ENCODE measurements around the gene SUPT7L.
"Not testable (repeated sequence)": the region's sequence is repeated elsewhere in the genome, so short reads cannot be mapped to it uniquely, and the experiment has no call there.

Gene SUPT7L

GRCh38 chr2:27640722-27641245 lies 22.6 kb downstream of the SUPT7L start:
- no peak overlapping the region for H3K4me3 ChIP-seq (replicated peaks in 1 of 2; ENCODE audit: low read depth in 2 of 2, low read length in 2 of 2)
- DNase-seq (ENCODE audit: low read depth in 2 of 2): no peak
- TF ChIP-seq, protein P1, sequence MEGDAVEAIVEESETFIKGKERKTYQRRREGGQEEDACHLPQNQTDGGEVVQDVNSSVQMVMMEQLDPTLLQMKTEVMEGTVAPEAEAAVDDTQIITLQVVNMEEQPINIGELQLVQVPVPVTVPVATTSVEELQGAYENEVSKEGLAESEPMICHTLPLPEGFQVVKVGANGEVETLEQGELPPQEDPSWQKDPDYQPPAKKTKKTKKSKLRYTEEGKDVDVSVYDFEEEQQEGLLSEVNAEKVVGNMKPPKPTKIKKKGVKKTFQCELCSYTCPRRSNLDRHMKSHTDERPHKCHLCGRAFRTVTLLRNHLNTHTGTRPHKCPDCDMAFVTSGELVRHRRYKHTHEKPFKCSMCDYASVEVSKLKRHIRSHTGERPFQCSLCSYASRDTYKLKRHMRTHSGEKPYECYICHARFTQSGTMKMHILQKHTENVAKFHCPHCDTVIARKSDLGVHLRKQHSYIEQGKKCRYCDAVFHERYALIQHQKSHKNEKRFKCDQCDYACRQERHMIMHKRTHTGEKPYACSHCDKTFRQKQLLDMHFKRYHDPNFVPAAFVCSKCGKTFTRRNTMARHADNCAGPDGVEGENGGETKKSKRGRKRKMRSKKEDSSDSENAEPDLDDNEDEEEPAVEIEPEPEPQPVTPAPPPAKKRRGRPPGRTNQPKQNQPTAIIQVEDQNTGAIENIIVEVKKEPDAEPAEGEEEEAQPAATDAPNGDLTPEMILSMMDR (IDR thresholded peaks at IDR 0.05; ENCODE audit: low read depth, low read length): no peak

DNA sequence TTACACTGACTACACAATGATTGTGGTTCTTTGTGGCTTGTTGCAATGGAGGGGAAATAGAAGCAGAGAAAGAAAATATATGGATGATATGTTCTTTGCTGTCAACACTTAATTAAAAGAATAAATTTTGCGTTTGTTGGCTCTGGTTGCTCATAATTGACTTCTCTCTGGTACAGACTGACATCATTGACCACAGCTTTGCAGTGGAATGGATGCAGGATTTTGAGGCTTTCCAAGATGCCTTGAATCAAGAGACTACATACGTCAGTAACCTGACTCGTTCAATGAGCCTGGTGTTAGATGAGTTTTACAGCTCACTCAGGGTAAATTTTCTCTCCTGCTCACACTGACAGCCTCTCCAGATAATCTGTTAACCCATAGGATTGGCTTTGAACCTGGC lies 24.7 kb downstream of the SUPT7L start:
- TF ChIP-seq, protein P1 (IDR thresholded peaks at IDR 0.05; ENCODE audit: low read depth, low read length): no peak
- no peak overlapping the region for H3K4me3 ChIP-seq (replicated peaks in 1 of 2; ENCODE audit: low read depth in 2 of 2, low read length in 2 of 2)
- peak in 1 of 2 donors; percentile 70 for DNase-seq (ENCODE audit: low read depth in 2 of 2)

DNA sequence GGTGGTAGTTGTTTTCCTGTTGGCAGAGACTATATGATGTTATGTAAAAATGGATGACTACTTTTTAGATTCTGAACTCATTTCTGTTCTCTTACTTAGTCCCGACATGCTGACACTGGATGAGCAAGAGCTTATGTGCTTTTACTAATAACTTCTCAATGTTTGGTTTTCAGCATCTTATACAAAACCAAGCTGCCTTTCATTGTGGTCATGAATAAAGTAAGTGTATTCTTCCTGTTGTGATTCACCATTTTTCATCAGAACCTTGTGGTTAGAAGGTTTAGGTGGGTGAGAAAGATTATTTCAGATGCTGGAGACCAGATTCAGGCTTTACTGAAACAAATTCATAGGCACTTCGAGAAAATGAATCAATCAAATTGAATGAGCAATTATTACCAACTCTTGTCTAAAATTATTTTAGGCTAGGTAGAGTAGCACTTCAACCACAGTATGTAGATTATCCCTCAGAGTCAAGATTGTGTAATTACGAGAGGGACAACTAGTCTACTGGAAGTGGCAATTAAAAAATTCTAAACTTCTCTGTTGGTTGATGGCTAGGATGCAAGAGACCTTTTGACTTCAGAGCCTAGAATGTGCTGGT lies 25.3 kb downstream of the SUPT7L start:
- DNase-seq (ENCODE audit: low read depth in 2 of 2): peak in 1 of 2 donors; percentile 89
- TF ChIP-seq, protein P1 (IDR thresholded peaks at IDR 0.05; ENCODE audit: low read depth, low read length): no peak
- no peak overlapping the region for H3K4me3 ChIP-seq (replicated peaks in 1 of 2; ENCODE audit: low read depth in 2 of 2, low read length in 2 of 2)

- TF ChIP-seq, protein P1 (IDR thresholded peaks at IDR 0.05; ENCODE audit: low read depth, low read length): no peak
- H3K4me3 ChIP-seq (replicated peaks in 1 of 2; ENCODE audit: low read depth in 2 of 2, low read length in 2 of 2): no peak overlapping the region
- DNase-seq (ENCODE audit: low read depth in 2 of 2): peak in 1 of 2 donors; percentile 28
Observed at GRCh38 chr2:27636766-27637165, 26.6 kb downstream of the SUPT7L start.

- no peak for DNase-seq (ENCODE audit: low read depth in 2 of 2)
- TF ChIP-seq, protein P1 (IDR thresholded peaks at IDR 0.05; ENCODE audit: low read depth, low read length): no peak
Observed at GRCh38 chr2:27634291-27634690, 29.1 kb downstream of the SUPT7L start.

GRCh38 chr2:27630257-27630656 lies 33.2 kb downstream of the SUPT7L start:
- DNase-seq (ENCODE audit: low read depth in 2 of 2); H3K4me3 ChIP-seq (replicated peaks in 1 of 2; ENCODE audit: low read depth in 2 of 2, low read length in 2 of 2): not testable (repeated sequence)

More at GRCh38 chr2:27634291-27634690, 29.1 kb downstream of the SUPT7L start:
- no peak overlapping the region for H3K4me3 ChIP-seq (replicated peaks in 1 of 2; ENCODE audit: low read depth in 2 of 2, low read length in 2 of 2)

GRCh38 chr2:27628767-27629709 lies 34.4 kb downstream of the SUPT7L start, which contains the start of the genes CCDC121 and GPN1:
CCDC121 (minus strand) TSS chr2:27629012; CDS start chr2:27627799, 1,213 bp downstream.
GPN1 (plus strand) TSS chr2:27629050; CDS start chr2:27629059, 9 bp downstream.
- peak within 1 kb of the TSS; percentile 77 to 88 for H3K4me3 ChIP-seq (replicated peaks in 1 of 2; ENCODE audit: low read depth in 2 of 2, low read length in 2 of 2)
- TF ChIP-seq, protein P1 (IDR thresholded peaks at IDR 0.05; ENCODE audit: low read depth, low read length): no peak
- peak; percentile 90 to 95 for DNase-seq (ENCODE audit: low read depth in 2 of 2)

Measured in cardiac fibroblast (primary cell).